Activated effector memory CD4-positive, alpha-beta T cell treated with Interleukin-2 at 50 U/mL for 16 hours (primary cell): ENCODE data around the gene PWP2.
"Not testable (repeated sequence)": the region's sequence is repeated elsewhere in the genome, so short reads cannot be mapped to it uniquely, and the experiment has no call there.

ENCODE experiments used
- DNase-seq: peaks from one replicate; pipeline ENCODE4 v3.0.0-alpha.2; 2020

Gene PWP2

DNA sequence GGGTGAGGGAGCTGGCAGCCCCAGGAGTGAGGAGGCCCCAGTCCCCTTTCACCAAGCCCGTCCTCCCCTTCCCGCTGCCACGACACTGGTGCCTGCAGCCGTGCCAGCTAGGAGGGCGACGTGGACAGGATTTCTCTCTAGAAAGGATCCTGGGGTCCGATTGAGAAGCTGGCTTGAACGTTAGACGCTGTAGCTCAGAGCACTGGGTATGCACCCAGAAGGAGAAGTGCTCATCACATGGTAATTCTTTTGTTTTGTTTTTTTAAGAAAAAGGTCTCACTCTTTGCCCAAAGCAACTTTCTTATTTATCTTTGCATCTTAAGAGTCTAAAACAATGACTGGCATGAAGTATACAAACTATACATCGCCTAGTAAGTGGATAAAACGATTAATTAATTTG is 60.3 kb downstream of the PWP2 start:
- DNase-seq: not testable (repeated sequence)

DNA sequence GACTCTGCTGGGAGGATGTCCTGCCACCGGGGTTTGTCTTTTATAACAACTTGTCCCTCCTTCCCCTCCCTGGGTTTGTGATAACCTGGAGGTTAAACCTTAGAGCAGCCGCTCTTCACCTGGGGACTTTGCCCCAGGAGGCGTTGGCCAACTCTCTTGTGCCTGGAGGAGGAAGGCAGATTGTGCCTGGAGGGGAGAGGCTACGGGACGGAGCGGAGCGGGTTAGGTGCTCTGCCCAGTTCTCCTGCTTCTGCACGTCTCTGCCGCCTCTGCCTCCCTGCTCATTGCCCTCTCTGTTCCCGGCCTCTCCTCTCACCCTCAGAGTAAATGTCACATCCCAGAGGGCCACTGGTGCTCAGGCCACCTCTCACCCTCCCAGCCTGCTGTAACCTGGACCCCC is 63.1 kb downstream of the PWP2 start:
- DNase-seq: not testable (repeated sequence)

DNA sequence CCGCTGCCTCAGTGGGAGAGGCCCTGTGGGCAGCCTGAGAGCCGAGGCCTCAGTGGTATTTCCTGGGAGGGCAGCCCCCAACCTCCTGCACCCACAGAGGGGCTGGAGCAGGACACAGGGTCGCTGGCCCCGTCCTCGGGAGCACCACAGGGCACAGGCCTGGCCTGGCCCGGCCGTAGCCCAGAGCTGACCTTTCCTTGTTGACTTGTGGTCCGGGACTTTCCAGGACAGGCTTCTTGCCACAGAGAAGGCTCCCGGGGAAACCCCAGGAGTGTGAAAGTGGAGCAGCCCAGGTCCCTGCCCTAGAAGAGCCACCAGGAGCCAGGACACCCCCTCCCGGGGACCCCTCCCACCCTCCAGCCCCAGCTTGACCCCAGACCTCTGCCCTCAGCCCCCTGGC is 63.7 kb downstream of the PWP2 start:
- not testable (repeated sequence) for DNase-seq

DNA sequence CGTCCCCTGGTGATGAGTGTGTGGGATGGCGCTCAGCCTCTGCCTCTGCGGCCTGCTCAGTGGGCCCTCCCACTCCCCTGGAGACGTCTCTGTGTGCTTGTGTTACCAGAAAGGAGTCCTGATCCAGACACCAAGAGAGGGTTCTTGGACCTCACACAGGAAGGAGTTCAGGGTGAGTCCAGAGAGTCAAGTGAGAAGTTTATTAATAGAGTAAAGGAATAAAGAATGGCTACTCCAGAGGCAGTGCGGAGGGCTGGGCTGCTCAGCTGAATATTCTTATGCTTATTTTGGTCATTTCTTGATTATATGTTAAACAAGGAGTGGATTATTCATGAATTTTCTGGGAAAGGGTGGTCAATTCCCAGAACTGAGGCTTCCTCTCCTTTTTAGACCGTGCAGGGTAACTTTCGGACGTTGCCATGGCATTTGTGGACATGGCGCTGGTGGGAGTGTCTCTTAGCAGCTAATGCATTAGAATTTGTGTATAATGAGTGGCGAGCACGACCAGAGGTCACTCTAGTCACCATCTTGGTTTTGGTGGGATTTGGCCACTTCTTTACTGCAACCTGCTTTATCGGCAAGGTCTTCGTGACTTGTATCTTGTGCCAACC is 64.9 kb downstream of the PWP2 start:
- DNase-seq: not testable (repeated sequence)

DNA sequence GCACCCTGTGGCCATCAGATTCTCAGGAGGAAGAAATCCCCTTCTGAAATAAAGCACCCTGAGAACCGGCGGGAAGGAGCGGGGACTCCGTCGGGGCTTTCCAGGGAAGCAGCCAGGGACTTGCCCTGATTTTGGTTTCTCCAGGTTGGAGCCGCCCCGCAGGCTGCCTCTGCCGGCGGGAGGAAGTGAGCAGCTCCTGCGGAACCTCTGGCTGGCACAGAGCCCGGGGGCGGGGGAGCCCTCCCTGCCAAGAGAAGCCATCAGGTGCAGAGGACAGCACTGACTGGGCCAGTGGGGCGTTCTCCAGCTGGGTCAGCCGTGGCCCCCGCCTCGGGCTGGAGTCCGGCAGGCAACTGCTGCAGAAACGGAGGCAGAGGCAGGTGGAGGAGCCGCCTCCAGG is 65.5 kb downstream of the PWP2 start:
- DNase-seq: not testable (repeated sequence)

DNA sequence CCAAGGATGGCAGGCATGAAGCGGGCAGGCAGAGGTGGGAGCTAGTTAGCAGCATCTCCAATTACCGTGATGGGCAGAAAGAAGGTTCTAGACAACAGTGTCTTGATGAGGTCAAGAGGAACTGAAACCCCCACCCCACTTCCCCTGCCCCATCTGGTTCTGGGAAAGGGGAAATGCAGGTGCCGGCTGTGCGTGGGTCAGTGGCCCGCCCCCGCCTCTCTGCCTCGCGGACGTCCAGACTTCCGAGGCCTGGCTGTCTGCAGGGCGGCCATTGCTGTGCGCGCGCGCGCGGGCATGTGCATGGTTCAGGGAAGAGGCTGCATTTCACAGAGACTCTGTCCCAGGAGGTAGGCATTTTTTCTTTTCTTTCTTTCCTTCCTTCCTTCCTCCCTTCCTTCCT is 68.0 kb downstream of the PWP2 start:
- not testable (repeated sequence) for DNase-seq

DNA sequence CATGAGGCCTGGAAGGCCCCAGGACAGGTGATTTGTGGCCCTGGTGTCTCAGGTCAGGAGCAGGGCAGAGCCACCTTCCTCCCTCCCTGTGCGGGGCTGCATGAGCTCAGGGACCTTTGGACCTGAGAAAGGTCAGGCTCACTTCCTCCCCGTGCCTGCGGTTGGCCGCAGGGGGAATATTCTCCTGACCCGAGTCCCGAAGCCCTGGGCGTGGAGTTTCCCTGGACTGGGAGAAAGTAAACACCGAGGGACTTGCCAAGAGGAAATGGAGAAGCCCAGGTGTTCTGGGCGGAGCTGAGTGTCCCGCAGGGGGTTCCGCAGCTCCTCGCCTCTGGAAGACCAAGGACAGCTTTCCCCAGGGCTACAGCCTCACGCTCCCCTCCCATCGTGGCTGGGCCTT is 68.9 kb downstream of the PWP2 start:
- DNase-seq: not testable (repeated sequence)
